Suprapubic skin (tissue), 4 donors: ENCODE measurements around the gene TAS1R2.

Source experiments
- CTCF ChIP-seq, 2 donors: fragments of 200-600 bp in 1 of 2; fragments of 450-650 bp in 1 of 2; sonication (generic) in 1 of 2; IDR thresholded peaks; one replicate each; pipeline ENCODE4 v1.5.1; 2016 to 2019; ENCODE audit warnings: antibody characterized with exemption in 2 of 2, mild to moderate bottlenecking in 1 of 2, moderate library complexity in 1 of 2
- EP300 ChIP-seq: sonication (generic); formaldehyde crosslinking; IDR thresholded peaks from one replicate; pipeline ENCODE4 v1.6.1; 2017; ENCODE audit warnings: antibody characterized with exemption
- POLR2A ChIP-seq, 2 donors: fragments of 450-650 bp; IDR thresholded peaks; one replicate each; pipeline ENCODE4 v1.6.1; 2017; ENCODE audit warnings: antibody characterized with exemption in 2 of 2, mild to moderate bottlenecking in 2 of 2, moderate library complexity in 2 of 2
- POLR2AphosphoS5 ChIP-seq, 3 donors: sonication (generic); formaldehyde crosslinking; IDR thresholded peaks; one replicate each; pipeline ENCODE4 v1.6.1; 2017; ENCODE audit warnings: antibody characterized with exemption in 3 of 3

DNA sequence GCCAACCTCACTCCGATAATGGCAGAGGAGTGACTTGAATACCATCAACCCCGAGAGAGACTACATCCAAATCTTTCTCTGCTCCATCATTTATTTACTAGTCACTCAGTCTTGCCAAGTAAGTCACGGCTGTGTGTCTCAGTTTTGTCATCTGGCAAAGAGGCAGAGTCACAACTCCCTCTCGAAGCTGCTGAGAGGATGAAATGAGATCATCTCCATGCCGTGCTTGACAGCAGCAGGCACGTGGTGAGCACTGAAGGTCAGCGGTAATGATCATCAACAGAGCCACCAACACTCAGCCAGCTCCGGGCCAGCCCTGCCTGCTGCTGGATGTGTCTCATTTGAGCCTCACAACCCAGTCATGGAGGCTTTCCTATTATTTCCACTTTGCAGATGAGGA, 23.0 kb upstream of the TAS1R2 start:
- TF ChIP-seq CTCF (IDR thresholded peaks at IDR 0.05) = no peak
- no peak for TF ChIP-seq POLR2AphosphoS5 (IDR thresholded peaks at IDR 0.05)
- TF ChIP-seq POLR2A (IDR thresholded peaks at IDR 0.05) = no peak
- TF ChIP-seq EP300 = no peak
